Measurements from ENCODE around the gene IQCF2. TPM values are rescaled to one million over a fixed set of nuclear protein-coding genes. Genes with fewer than 3 reads are reported as not detected.

Gene IQCF2
- total and polyA plus RNA-seq, 2 donors (not counting 3 experiments of a cell fraction or from before 2014, with no cell fraction given): not detected

- Histone ChIP-seq H3K9ac (replicated peaks; ENCODE audit: extremely low read depth, insufficient read depth, low read length) (no peak overlapping the region), H2AFZ (ENCODE audit: low read depth, low read length) (no peak overlapping the region), H3K27me3 (ENCODE audit: control insufficient read depth in 2 of 2, insufficient read depth in 2 of 2, low read length in 2 of 2) (no peaks in the 10 kb centered on the region), H3K9me3 (replicated peaks; ENCODE audit: control insufficient read depth, insufficient read depth, low read length) (no peaks in the 10 kb centered on the region), H3K79me2 (ENCODE audit: control insufficient read depth, insufficient read depth, low read length) (no peaks in the 10 kb centered on the region), H4K20me1 (replicated peaks; ENCODE audit: control insufficient read depth, extremely low read depth, insufficient read depth, low read length) (no peaks in the 10 kb centered on the region), H3K36me3 (ENCODE audit: control insufficient read depth in 2 of 2, extremely low read depth in 1 of 2, insufficient read depth in 2 of 2, low read length in 2 of 2) (no peaks in the 10 kb centered on the region), H3K27ac (ENCODE audit: insufficient read depth, low read depth, low read length) (no peak overlapping the region), H3K4me1 (ENCODE audit: control insufficient read depth, extremely low read depth, insufficient read depth, low read length) (no peaks in the 10 kb centered on the region), H3K9me1 (replicated peaks; ENCODE audit: control insufficient read depth, extremely low read depth, insufficient read depth, low read length) (no peaks in the 10 kb centered on the region), H3K4me3 (replicated peaks in 1 of 3; ENCODE audit: insufficient read depth in 1 of 3, low read depth in 1 of 3, low read length in 3 of 3) (no peak overlapping the region), H3K4me2 (ENCODE audit: insufficient read depth, low read length) (no peak overlapping the region)
- FAIRE-seq (no peak), DNase-seq (ENCODE audit: low read depth, low spot score) (no peak)
- dilution Hi-C loops (cut with MboI; ENCODE audit: extremely low pct_ligation_motif_present, low sequenced_read_pairs) (no loop called here), intact Hi-C loops (cut with micrococcal nuclease) (no loop called here)
- ChIA-PET POLR2A (no interaction called here), CTCF (no interaction called here)
- BruUV-seq (replicated peaks): no TSS peak
- TF ChIP-seq JUN (IDR thresholded peaks at IDR 0.05; ENCODE audit: borderline replicate concordance, insufficient read depth, insufficient read length, low read depth) (no peak), MYC (IDR thresholded peaks at IDR 0.05; ENCODE audit: low read depth, low read length) (no peak), POLR2A (IDR thresholded peaks at IDR 0.05; ENCODE audit: low read depth, low read length) (no peak), FOS (IDR thresholded peaks at IDR 0.05; ENCODE audit: borderline replicate concordance, insufficient read depth, low read length) (no peak), MAX (IDR thresholded peaks at IDR 0.05; ENCODE audit: insufficient read depth, insufficient read length) (no peak), CTCF (IDR thresholded peaks at IDR 0.05; ENCODE audit: extremely low read depth in 1 of 2, insufficient read depth in 1 of 2, low read depth in 1 of 2, low read length in 2 of 2) (no peak), EZH2 (IDR thresholded peaks at IDR 0.05; ENCODE audit: borderline replicate concordance, low read depth, low read length, severe bottlenecking) (no peak)
These were observed 14.8 kb downstream of the IQCF2 start for GRCh38 chr3:51876186-51876585.
